Activated CD4-positive, alpha-beta memory T cell treated with anti-CD3 and anti-CD28 coated beads, Interleukin-2, amount 10 ng/mL, durations not matched to agents 7 days and 5 days (primary cell): Measurements from ENCODE around the gene PAQR4. TPM values are rescaled to one million over a fixed set of nuclear protein-coding genes. Genes with fewer than 3 reads are reported as not detected.

Experiments used
- CTCF ChIA-PET: fragments of 350-600 bp; sonication (Branson Sonifier 250); formaldehyde crosslinking; loops from one replicate; lab custom pipeline; 2021; ENCODE audit warnings: antibody characterized with exemption, inconsistent platforms; lab: Charles Lee
- POLR2A ChIA-PET: fragments of 350-600 bp; sonication (Branson Sonifier 250); formaldehyde crosslinking; loops from one replicate; lab custom pipeline; 2021; ENCODE audit warnings: antibody characterized with exemption; lab: Charles Lee
- DNase-seq: peaks from one replicate; pipeline ENCODE4 v3.0.0-alpha.2; 2020
- H3K27ac Mint-ChIP-seq: one replicate; pipeline ENCODE4 v1.8.0; 2021; ENCODE audit warnings: mild to moderate bottlenecking, mixed read lengths
- H3K27me3 Mint-ChIP-seq: one replicate; pipeline ENCODE4 v1.8.0; 2021; ENCODE audit warnings: mixed read lengths
- H3K36me3 Mint-ChIP-seq: one replicate; pipeline ENCODE4 v1.8.0; 2021; ENCODE audit warnings: low read depth, mixed read lengths
- H3K4me1 Mint-ChIP-seq: one replicate; pipeline ENCODE4 v1.8.0; 2021; ENCODE audit warnings: mixed read lengths
- H3K4me3 Mint-ChIP-seq: one replicate; pipeline ENCODE4 v1.8.0; 2021; ENCODE audit warnings: mild to moderate bottlenecking, mixed read lengths
- H3K9me3 Mint-ChIP-seq: one replicate; pipeline ENCODE4 v1.8.0; 2021; ENCODE audit warnings: mixed read lengths
- total RNA-seq, 2 experiments: library from RNA; stranded (reverse); gene quantifications; one replicate each; pipeline ENCODE4 v1.2.3, GENCODE V29; 2021

Gene PAQR4
- total RNA-seq, 2 experiments from 2014 or later, result 50.0 to 52.3 TPM

DNA sequence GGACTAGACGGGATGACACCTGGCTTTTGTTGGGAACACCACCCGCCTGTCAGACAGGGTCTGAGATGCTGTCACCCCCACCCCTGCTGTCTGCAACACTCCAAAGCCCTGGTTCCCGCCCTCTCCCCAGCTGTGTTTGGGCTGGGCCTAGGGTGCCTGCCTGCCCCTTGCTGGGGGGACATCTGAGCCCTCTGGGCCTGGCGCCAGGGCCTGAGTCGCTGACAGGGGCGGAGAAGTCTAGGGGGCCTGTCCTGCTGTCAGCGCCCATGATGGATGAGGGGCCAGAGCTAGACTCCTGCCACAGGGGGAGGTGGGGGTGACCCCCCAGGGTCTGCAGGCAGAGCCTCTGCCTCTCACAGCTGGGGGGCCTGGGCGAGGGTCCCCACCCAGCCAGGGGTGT is 18.7 kb downstream of the PAQR4 start:
- H3K27me3 Mint-ChIP-seq, result peaks cover 10% of the 10 kb centered on the region
- no peak for DNase-seq
- H3K36me3 Mint-ChIP-seq, result no peaks in the 10 kb centered on the region
- H3K4me1 Mint-ChIP-seq, result peaks cover 8% of the 10 kb centered on the region
- ChIA-PET POLR2A (interaction anchor here (1.1 to 1.9 kb wide), 2 partner anchors 8 to 16 kb away, joined by 4 to 7 read pairs; partner anchors contain the start of gene PKMYT1), CTCF (no interaction called here)
- H3K27ac Mint-ChIP-seq, result no peak overlapping the region
- H3K9me3 Mint-ChIP-seq, result no peaks in the 10 kb centered on the region
- H3K4me3 Mint-ChIP-seq, result no peak overlapping the region

DNA sequence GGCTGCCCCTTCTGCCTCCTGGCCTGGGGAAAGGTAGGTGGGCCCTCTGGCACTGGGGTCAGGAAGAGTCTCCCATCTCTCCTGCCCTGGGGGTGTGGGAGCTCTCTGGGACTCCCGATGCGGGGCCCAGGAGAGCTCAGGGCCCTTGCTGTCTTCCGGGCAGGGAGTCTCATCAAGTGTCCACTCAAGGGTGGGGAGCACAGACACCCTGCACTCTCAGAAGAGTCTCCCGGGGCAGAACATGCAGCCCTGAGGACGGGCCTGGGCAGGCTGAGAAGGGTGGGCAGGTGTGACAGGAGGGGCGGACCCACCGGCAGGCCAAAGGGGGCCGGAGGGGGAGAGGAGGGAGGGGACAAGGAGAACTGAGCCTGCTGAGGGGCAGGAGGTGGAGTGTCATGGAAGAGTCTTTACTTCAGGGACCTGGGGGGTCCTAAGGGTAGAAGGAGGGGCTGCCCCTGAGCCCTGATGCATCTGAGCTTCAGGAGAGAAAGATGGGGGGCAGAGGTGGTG is 19.5 kb downstream of the PAQR4 start:
- Mint-ChIP-seq H3K4me3 (no peak overlapping the region), H3K4me1 (peaks cover 6% of the 10 kb centered on the region), H3K9me3 (no peaks in the 10 kb centered on the region), H3K27ac (no peak overlapping the region), H3K36me3 (no peaks in the 10 kb centered on the region), H3K27me3 (peaks cover 10% of the 10 kb centered on the region)
- no peak for DNase-seq
- ChIA-PET CTCF (no interaction called here), POLR2A (interaction anchor here (1.1 to 1.9 kb wide), 2 partner anchors 8 to 16 kb away, joined by 4 to 7 read pairs; partner anchors contain the start of gene PKMYT1)

GRCh38 chr16:2990891-2991290 is 21.7 kb downstream of the PAQR4 start:
- H3K36me3 Mint-ChIP-seq, result no peaks in the 10 kb centered on the region
- ChIA-PET CTCF (interaction anchor here (1.3 kb wide), 1 partner anchor 41 kb away, joined by 3 read pairs; no protein-coding TSS in a partner anchor), POLR2A (interaction anchor here (1.7 kb wide), 2 partner anchors 10 to 21 kb away, joined by 4 to 6 read pairs; partner anchors contain the start of gene PKMYT1)
- no peaks in the 10 kb centered on the region for H3K4me1 Mint-ChIP-seq
- H3K27me3 Mint-ChIP-seq, result peaks cover 7% of the 10 kb centered on the region
- no peaks in the 10 kb centered on the region for H3K9me3 Mint-ChIP-seq
- H3K27ac Mint-ChIP-seq, result no peak overlapping the region
- H3K4me3 Mint-ChIP-seq, result no peak overlapping the region
- DNase-seq, result no peak

GRCh38 chr16:2991566-2992261 is 22.6 kb downstream of the PAQR4 start:
- POLR2A ChIA-PET, result interaction anchor here (0.9 to 1.7 kb wide), 3 partner anchors 11 to 22 kb away, joined by 3 to 6 read pairs (median 4); partner anchors contain the start of gene PKMYT1
- no peaks in the 10 kb centered on the region for H3K36me3 Mint-ChIP-seq
- no peaks in the 10 kb centered on the region for H3K9me3 Mint-ChIP-seq
- no peak overlapping the region for H3K4me3 Mint-ChIP-seq
- no peak overlapping the region for H3K27ac Mint-ChIP-seq
- H3K4me1 Mint-ChIP-seq, result no peaks in the 10 kb centered on the region
- DNase-seq, result no peak
- CTCF ChIA-PET, result interaction anchor here (1.0 to 1.3 kb wide), 2 partner anchors 12 to 40 kb away, joined by 3 read pairs; no protein-coding TSS in a partner anchor
- peaks cover 5% of the 10 kb centered on the region for H3K27me3 Mint-ChIP-seq

- Mint-ChIP-seq H3K27me3 (peaks cover 5% of the 10 kb centered on the region), H3K36me3 (no peaks in the 10 kb centered on the region), H3K9me3 (no peaks in the 10 kb centered on the region), H3K4me1 (no peaks in the 10 kb centered on the region), H3K27ac (no peak overlapping the region), H3K4me3 (no peak overlapping the region)
- DNase-seq, result no peak
- ChIA-PET POLR2A (interaction anchor here (0.9 to 1.7 kb wide), 2 partner anchors 12 to 23 kb away, joined by 3 to 4 read pairs; no protein-coding TSS in a partner anchor), CTCF (interaction anchor here (1.0 kb wide), 1 partner anchor 11 kb away, joined by 3 read pairs; no protein-coding TSS in a partner anchor)
These were observed 23.4 kb downstream of the PAQR4 start for GRCh38 chr16:2992383-2993081.

GRCh38 chr16:2996298-2996697 is 27.1 kb downstream of the PAQR4 start:
- Mint-ChIP-seq H3K4me1 (no peaks in the 10 kb centered on the region), H3K9me3 (no peaks in the 10 kb centered on the region), H3K27ac (no peak overlapping the region), H3K36me3 (no peaks in the 10 kb centered on the region), H3K27me3 (peaks cover 7% of the 10 kb centered on the region), H3K4me3 (no peak overlapping the region)
- POLR2A ChIA-PET, result no interaction called here
- DNase-seq, result no peak
- CTCF ChIA-PET, result interaction anchor here (1.3 kb wide), 1 partner anchor 32 kb away, joined by 4 read pairs; no protein-coding TSS in a partner anchor

- Mint-ChIP-seq H3K4me3 (no peak overlapping the region), H3K27me3 (peaks cover 9% of the 10 kb centered on the region), H3K9me3 (no peaks in the 10 kb centered on the region), H3K27ac (no peak overlapping the region), H3K36me3 (no peaks in the 10 kb centered on the region), H3K4me1 (peaks cover 9% of the 10 kb centered on the region)
- ChIA-PET CTCF (interaction anchor here (10.3 kb wide), 1 partner anchor 31 kb away, joined by 209 read pairs; no protein-coding TSS in a partner anchor), POLR2A (interaction anchor here (2.8 kb wide), 1 partner anchor 20 kb away, joined by 12 read pairs; the partner anchor contains the start of gene PKMYT1)
- DNase-seq, result no peak
These were observed 30.8 kb downstream of the PAQR4 start for GRCh38 chr16:2999929-3000328.

- no peak for DNase-seq
- H3K4me3 Mint-ChIP-seq, result no peak overlapping the region
- CTCF ChIA-PET, result interaction anchor here (0.6 to 10.3 kb wide), 3 partner anchors 18 to 31 kb away, joined by 3 to 209 read pairs (median 72); partner anchors contain the start of genes CLDN6, HCFC1R1, THOC6 and TNFRSF12A
- H3K4me1 Mint-ChIP-seq, result peaks cover 11% of the 10 kb centered on the region
- peaks cover 10% of the 10 kb centered on the region for H3K27me3 Mint-ChIP-seq
- no peaks in the 10 kb centered on the region for H3K9me3 Mint-ChIP-seq
- POLR2A ChIA-PET, result interaction anchor here (2.8 kb wide), 1 partner anchor 20 kb away, joined by 12 read pairs; the partner anchor contains the start of gene PKMYT1
- no peaks in the 10 kb centered on the region for H3K36me3 Mint-ChIP-seq
- no peak overlapping the region for H3K27ac Mint-ChIP-seq
These were observed 31.4 kb downstream of the PAQR4 start for GRCh38 chr16:3000540-3000939.

GRCh38 chr16:3001316-3001715 is 32.2 kb downstream of the PAQR4 start:
- Mint-ChIP-seq H3K27me3 (peaks cover 10% of the 10 kb centered on the region), H3K4me3 (no peak overlapping the region), H3K27ac (no peak overlapping the region), H3K4me1 (peaks cover 11% of the 10 kb centered on the region), H3K9me3 (no peaks in the 10 kb centered on the region), H3K36me3 (no peaks in the 10 kb centered on the region)
- ChIA-PET CTCF (interaction anchor here (4.0 to 10.3 kb wide), 2 partner anchors 20 to 30 kb away, joined by 72 to 209 read pairs; partner anchors contain the start of genes CLDN6, HCFC1R1, THOC6 and TNFRSF12A), POLR2A (interaction anchor here (2.8 kb wide), 1 partner anchor 21 kb away, joined by 12 read pairs; the partner anchor contains the start of gene PKMYT1)
- DNase-seq, result no peak

- DNase-seq, result peak; percentile 98
- H3K4me3 Mint-ChIP-seq, result peak overlapping the region; percentile 72
- peaks cover 33% of the 10 kb centered on the region for H3K4me1 Mint-ChIP-seq
- no peaks in the 10 kb centered on the region for H3K9me3 Mint-ChIP-seq
- peaks cover 18% of the 10 kb centered on the region for H3K27me3 Mint-ChIP-seq
- ChIA-PET CTCF (interaction anchor here (0.6 to 10.3 kb wide), 22 partner anchors 8 to 168 kb away, joined by 3 to 209 read pairs (median 4); partner anchors contain the start of genes CLDN6, FLYWCH2, HCFC1R1 and PKMYT1), POLR2A (interaction anchor here (0.9 to 5.4 kb wide), 8 partner anchors 18 to 71 kb away, joined by 3 to 52 read pairs (median 4); partner anchors contain the start of genes PKMYT1 and TNFRSF12A)
- no peaks in the 10 kb centered on the region for H3K36me3 Mint-ChIP-seq
- H3K27ac Mint-ChIP-seq, result peak overlapping the region; percentile 16
These were observed 34.6 kb downstream of the PAQR4 start for GRCh38 chr16:3003582-3004270.

DNA sequence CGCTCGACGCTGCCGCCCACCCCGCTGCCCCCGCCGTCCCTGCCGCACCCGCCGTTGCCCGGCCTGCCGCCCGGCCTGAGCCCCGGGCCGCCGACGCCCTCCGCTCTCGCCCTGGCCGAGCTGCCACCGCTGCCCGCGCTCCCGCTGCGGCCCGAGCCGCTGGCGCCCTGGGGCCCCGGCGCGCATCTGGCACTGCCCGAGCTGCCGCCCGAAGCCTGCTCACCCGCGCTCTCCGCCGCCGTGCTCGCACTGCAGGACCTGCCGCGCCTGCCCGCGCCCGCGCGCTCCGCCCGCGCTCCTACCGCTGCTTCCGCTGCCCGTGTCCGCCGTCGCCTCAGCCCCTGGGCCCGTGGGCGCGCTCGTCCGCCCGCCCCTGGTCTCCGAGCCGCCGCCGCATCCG is 35.2 kb downstream of the PAQR4 start:
- DNase-seq, result no peak
- H3K4me3 Mint-ChIP-seq, result no peak overlapping the region
- H3K9me3 Mint-ChIP-seq, result no peaks in the 10 kb centered on the region
- CTCF ChIA-PET, result interaction anchor here (0.6 to 10.3 kb wide), 21 partner anchors 9 to 167 kb away, joined by 3 to 209 read pairs (median 5); partner anchors contain the start of genes CLDN6, FLYWCH2, HCFC1R1 and PKMYT1
- POLR2A ChIA-PET, result interaction anchor here (0.9 to 5.4 kb wide), 7 partner anchors 17 to 71 kb away, joined by 3 to 52 read pairs (median 4); partner anchors contain the start of genes PKMYT1 and TNFRSF12A
- H3K4me1 Mint-ChIP-seq, result peaks cover 38% of the 10 kb centered on the region
- no peaks in the 10 kb centered on the region for H3K36me3 Mint-ChIP-seq
- no peak overlapping the region for H3K27ac Mint-ChIP-seq
- H3K27me3 Mint-ChIP-seq, result peaks cover 16% of the 10 kb centered on the region
